ENCODE data around the gene MAGI1.
A peak's percentile ranks its signal among the peaks of the same experiment; 100 is the strongest.

The MAGI1 gene

GRCh38 chr3:65972765-65973164, 66.0 kb downstream of the MAGI1 start:
- no peak for DNase-seq (ENCODE audit: low read depth)

GRCh38 chr3:65971293-65972252, 67.1 kb downstream of the MAGI1 start:
- peak; percentile 52 for DNase-seq (ENCODE audit: low read depth)

- no peak for DNase-seq (ENCODE audit: low read depth)
Observed at GRCh38 chr3:65968996-65969395, 69.7 kb downstream of the MAGI1 start.

- DNase-seq (ENCODE audit: low read depth), result no peak
Observed at GRCh38 chr3:65967451-65967850, 71.3 kb downstream of the MAGI1 start.

- no peak for DNase-seq (ENCODE audit: low read depth)
Observed at GRCh38 chr3:65964838-65965237, 73.9 kb downstream of the MAGI1 start.

- DNase-seq (ENCODE audit: low read depth), result peak; percentile 96
Observed at GRCh38 chr3:65963787-65964677, 74.7 kb downstream of the MAGI1 start.

GRCh38 chr3:65961733-65962132, 77.0 kb downstream of the MAGI1 start:
- no peak for DNase-seq (ENCODE audit: low read depth)

GRCh38 chr3:65961128-65961527, 77.6 kb downstream of the MAGI1 start:
- no peak for DNase-seq (ENCODE audit: low read depth)

- no peak for DNase-seq (ENCODE audit: low read depth)
Observed at GRCh38 chr3:65960087-65960486, 78.6 kb downstream of the MAGI1 start.

GRCh38 chr3:65958216-65958615, 80.5 kb downstream of the MAGI1 start:
- no peak for DNase-seq (ENCODE audit: low read depth)

GRCh38 chr3:65955792-65956477, 82.8 kb downstream of the MAGI1 start:
- peak; percentile 87 for DNase-seq (ENCODE audit: low read depth)

GRCh38 chr3:65953881-65954733, 84.6 kb downstream of the MAGI1 start:
- DNase-seq (ENCODE audit: low read depth), result no peak

GRCh38 chr3:65953301-65953812, 85.4 kb downstream of the MAGI1 start:
- no peak for DNase-seq (ENCODE audit: low read depth)

GRCh38 chr3:65952842-65953241, 85.9 kb downstream of the MAGI1 start:
- no peak for DNase-seq (ENCODE audit: low read depth)

- DNase-seq (ENCODE audit: low read depth), result peak; percentile 85
Observed at GRCh38 chr3:65951836-65952505, 86.7 kb downstream of the MAGI1 start.

- no peak for DNase-seq (ENCODE audit: low read depth)
Observed at GRCh38 chr3:65950340-65951326, 88.1 kb downstream of the MAGI1 start.

GRCh38 chr3:65948841-65949573, 89.7 kb downstream of the MAGI1 start:
- no peak for DNase-seq (ENCODE audit: low read depth)

GRCh38 chr3:65946438-65946837, 92.3 kb downstream of the MAGI1 start:
- DNase-seq (ENCODE audit: low read depth), result no peak

All from ELR (cell line).